Stimulated activated CD4-positive, alpha-beta T cell treated with anti-CD3 and anti-CD28 coated beads, TNF-alpha, amount 100 ng/mL, for 1 hour (primary cell): ENCODE results near the gene B4GALT3.
A peak's percentile ranks its signal among the peaks of the same experiment; 100 is the strongest.
"Not testable (repeated sequence)": the region's sequence is repeated elsewhere in the genome, so short reads cannot be mapped to it uniquely, and the experiment has no call there.

Experiments
- DNase-seq, 3 donors: peaks; one replicate each; pipeline ENCODE4 v3.0.0-alpha.2; 2020; ENCODE audit warnings: low read depth in 3 of 3, low spot score in 1 of 3

B4GALT3 gene

GRCh38 chr1:161177112-161177935, at the start of gene B4GALT3:
Gene B4GALT3, minus strand, starts transcription at chr1:161177507. Its CDS starts 1,447 bp downstream, at chr1:161176060.
- DNase-seq, result peak; percentile 73 to 100 (median 91)

GRCh38 chr1:161226759-161227158, 49.5 kb upstream of the B4GALT3 start:
- DNase-seq, result no peak

- DNase-seq, result no peak
These were observed 49.0 kb upstream of the B4GALT3 start for GRCh38 chr1:161226320-161226711.

GRCh38 chr1:161225534-161226319, 48.4 kb upstream of the B4GALT3 start, which contains the start of gene TOMM40L:
Gene TOMM40L, plus strand, starts transcription at chr1:161226060. Its CDS starts 430 bp downstream, at chr1:161226490.
- DNase-seq, result peak; percentile 73 to 80 (median 73)

- DNase-seq, result no peak
These were observed 47.8 kb upstream of the B4GALT3 start for GRCh38 chr1:161225178-161225533.

- not testable (repeated sequence) for DNase-seq
These were observed 47.4 kb upstream of the B4GALT3 start for GRCh38 chr1:161224695-161225087.

- DNase-seq, result no peak
These were observed 46.7 kb upstream of the B4GALT3 start for GRCh38 chr1:161223805-161224694.

GRCh38 chr1:161222175-161223019, 45.1 kb upstream of the B4GALT3 start:
- no peak for DNase-seq

- DNase-seq, result no peak
These were observed 42.7 kb upstream of the B4GALT3 start for GRCh38 chr1:161220002-161220401.

GRCh38 chr1:161219078-161219892, 42.0 kb upstream of the B4GALT3 start:
- DNase-seq, result no peak

GRCh38 chr1:161218301-161219077, 41.2 kb upstream of the B4GALT3 start:
- DNase-seq, result no peak

- DNase-seq, result no peak
These were observed 40.5 kb upstream of the B4GALT3 start for GRCh38 chr1:161217831-161218230.

- DNase-seq, result no peak
These were observed 39.8 kb upstream of the B4GALT3 start for GRCh38 chr1:161216945-161217712.

- DNase-seq, result no peak
These were observed 37.8 kb upstream of the B4GALT3 start, which contains the start of gene FCER1G for GRCh38 chr1:161215076-161215475. Gene FCER1G, plus strand, starts transcription at chr1:161215295. Its CDS starts 27 bp downstream, at chr1:161215322.

- no peak for DNase-seq
These were observed 37.1 kb upstream of the B4GALT3 start for GRCh38 chr1:161214369-161214768.

- peak in 2 of 3 donors; percentile 24 to 44 for DNase-seq
These were observed 32.6 kb upstream of the B4GALT3 start for GRCh38 chr1:161209790-161210409.

GRCh38 chr1:161207173-161207572, 29.9 kb upstream of the B4GALT3 start:
- DNase-seq, result no peak
